ENCODE results near the gene THSD7B.

THSD7B gene

DNA sequence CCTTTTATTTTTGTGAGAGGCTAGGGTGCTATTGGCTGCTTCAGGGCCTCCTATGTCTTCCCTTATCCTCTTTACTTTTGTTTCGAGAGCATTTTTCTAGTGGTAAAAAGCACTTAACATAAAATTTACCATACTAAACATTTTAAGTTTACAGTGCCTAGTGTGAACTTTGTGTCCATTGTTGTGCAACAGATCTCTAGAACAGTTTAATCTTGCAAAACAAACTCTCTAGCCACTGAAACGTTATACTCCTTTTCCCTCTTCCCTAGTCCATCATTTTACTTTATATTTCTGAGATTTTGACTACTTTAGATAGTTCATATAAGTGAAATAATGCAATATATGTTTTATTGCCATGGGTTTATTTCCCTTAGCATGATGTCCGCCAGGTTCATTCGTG is 580.6 kb downstream of the THSD7B start:
- no peak for DNase-seq (ENCODE audit: low spot score)
- TF ChIP-seq CTCF (IDR thresholded peaks at IDR 0.05; ENCODE audit: extremely low read depth, missing control alignments): no peak

DNA sequence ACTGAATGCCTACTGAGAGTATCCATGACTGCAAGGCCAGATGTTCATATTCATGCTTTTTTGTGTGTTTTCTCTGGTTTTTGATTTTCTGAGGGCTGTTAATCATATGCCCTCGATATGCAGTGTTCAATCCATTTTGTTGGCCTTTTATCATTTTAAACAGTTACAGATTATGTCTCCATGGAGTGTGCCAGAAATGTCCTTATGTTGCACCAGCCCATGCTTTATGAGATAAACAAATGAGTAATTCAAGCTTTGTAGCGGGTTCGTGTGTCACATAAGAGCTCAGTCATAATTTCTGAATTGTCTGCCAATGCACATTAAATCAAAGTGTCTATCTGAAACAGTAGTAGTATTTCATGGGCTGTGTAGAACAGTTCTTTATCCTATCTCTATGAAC is 583.0 kb downstream of the THSD7B start:
- no peak for DNase-seq (ENCODE audit: low spot score)
- TF ChIP-seq CTCF (IDR thresholded peaks at IDR 0.05; ENCODE audit: extremely low read depth, missing control alignments): no peak

- TF ChIP-seq CTCF (IDR thresholded peaks at IDR 0.05; ENCODE audit: extremely low read depth, missing control alignments): no peak
Measured at GRCh38 chr2:137357634-137358033, 592.3 kb downstream of the THSD7B start.

DNA sequence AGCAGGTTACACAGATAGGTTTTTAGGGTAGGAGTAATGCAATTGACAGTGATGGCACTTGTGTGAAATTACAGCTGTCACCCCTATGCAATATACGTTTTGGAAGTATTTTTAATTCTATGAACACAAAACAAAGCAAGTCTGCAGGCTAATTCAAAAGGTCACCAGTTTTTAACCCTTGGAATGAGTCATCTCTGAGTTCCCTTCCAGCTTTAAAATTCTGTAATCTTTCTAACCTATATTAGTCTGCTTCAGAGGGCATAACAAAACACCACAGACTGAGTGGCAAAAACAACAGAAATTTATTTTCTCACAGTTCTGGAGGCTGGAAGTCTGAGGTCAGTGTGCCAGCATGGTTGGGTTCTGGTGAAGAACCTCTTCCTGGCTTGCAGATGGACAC is 602.0 kb downstream of the THSD7B start:
- no peak for TF ChIP-seq CTCF (IDR thresholded peaks at IDR 0.05; ENCODE audit: extremely low read depth, missing control alignments)
- DNase-seq (ENCODE audit: low spot score): no peak

More at GRCh38 chr2:137357634-137358033, 592.3 kb downstream of the THSD7B start:
- no peak for DNase-seq (ENCODE audit: low spot score)

- no peak for DNase-seq (ENCODE audit: low spot score)
- no peak for TF ChIP-seq CTCF (IDR thresholded peaks at IDR 0.05; ENCODE audit: extremely low read depth, missing control alignments)
Measured at GRCh38 chr2:137369106-137369505, 603.8 kb downstream of the THSD7B start.

DNA sequence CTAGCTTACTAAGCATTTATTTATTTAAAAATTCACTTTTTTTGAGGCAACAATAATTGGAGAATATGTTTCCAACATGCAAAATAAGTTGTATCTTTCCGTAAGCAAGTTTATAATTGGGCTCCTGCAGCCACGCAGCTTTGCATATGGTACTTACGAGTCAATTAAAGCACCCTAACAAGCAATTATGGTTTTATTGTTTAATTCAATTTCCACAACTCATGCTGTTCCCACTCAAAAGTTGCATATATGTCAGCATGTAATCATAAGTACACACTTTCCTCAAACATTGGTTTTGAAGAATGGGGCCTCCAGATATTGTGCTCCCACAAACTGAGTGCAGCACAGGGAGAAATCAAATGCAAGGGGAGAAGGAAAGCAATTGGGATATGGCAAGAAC is 613.8 kb downstream of the THSD7B start:
- DNase-seq (ENCODE audit: low spot score): no peak
- no peak for TF ChIP-seq CTCF (IDR thresholded peaks at IDR 0.05; ENCODE audit: extremely low read depth, missing control alignments)

DNA sequence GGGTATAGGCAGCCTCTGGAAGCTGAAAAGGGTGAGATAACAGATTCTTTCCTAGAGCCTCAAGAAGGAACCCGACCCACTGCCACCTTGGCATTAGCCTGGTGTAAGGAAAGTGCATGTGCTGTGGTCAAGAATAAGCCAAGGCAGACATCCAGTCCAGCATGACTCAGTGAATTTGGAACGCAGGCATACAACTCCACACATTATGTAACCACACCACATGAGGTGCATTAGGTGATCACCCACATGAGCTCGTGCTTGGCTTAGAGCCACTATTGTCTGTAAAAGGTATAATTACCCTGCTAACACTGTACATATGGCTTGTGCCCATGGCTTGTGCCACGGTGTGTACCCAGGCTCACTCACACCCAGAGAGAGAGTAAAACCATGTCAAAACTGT is 615.3 kb downstream of the THSD7B start:
- no peak for TF ChIP-seq CTCF (IDR thresholded peaks at IDR 0.05; ENCODE audit: extremely low read depth, missing control alignments)
- no peak for DNase-seq (ENCODE audit: low spot score)

Data from GM20000 (cell line).